HG03469 (cell line): ENCODE data around the gene UROC1.

ENCODE experiments used
- ATAC-seq: cut with Tn5 transposase; IDR thresholded peaks from one replicate; pipeline ENCODE4 v1.9.1; 2021; ENCODE audit warnings: mild to moderate bottlenecking, moderate library complexity, moderate number of reproducible peaks; ENCODE audit not compliant: unreplicated experiment

The UROC1 gene

GRCh38 chr3:126446301-126446700 is 71.3 kb downstream of the UROC1 start:
- ATAC-seq: no peak

GRCh38 chr3:126445506-126445905 is 72.1 kb downstream of the UROC1 start:
- ATAC-seq: no peak

- no peak for ATAC-seq
These were observed 74.7 kb downstream of the UROC1 start for GRCh38 chr3:126442856-126443242.

GRCh38 chr3:126442094-126442855 is 75.3 kb downstream of the UROC1 start:
- ATAC-seq: no peak

- no peak for ATAC-seq
These were observed 76.2 kb downstream of the UROC1 start for GRCh38 chr3:126441256-126441880.

GRCh38 chr3:126440709-126440995 is 76.9 kb downstream of the UROC1 start:
- ATAC-seq: no peak

- ATAC-seq: no peak
These were observed 77.4 kb downstream of the UROC1 start for GRCh38 chr3:126439968-126440708.

GRCh38 chr3:126439346-126439967 is 78.1 kb downstream of the UROC1 start:
- ATAC-seq: no peak

GRCh38 chr3:126438746-126439145 is 78.8 kb downstream of the UROC1 start:
- ATAC-seq: no peak

- ATAC-seq: no peak
These were observed 79.4 kb downstream of the UROC1 start for GRCh38 chr3:126438186-126438585.

- ATAC-seq: no peak
These were observed 80.5 kb downstream of the UROC1 start for GRCh38 chr3:126436826-126437717.

GRCh38 chr3:126435456-126436315 is 81.9 kb downstream of the UROC1 start:
- ATAC-seq: no peak

- ATAC-seq: no peak
These were observed 82.6 kb downstream of the UROC1 start for GRCh38 chr3:126434931-126435411.

GRCh38 chr3:126434264-126434590 is 83.3 kb downstream of the UROC1 start:
- ATAC-seq: no peak

GRCh38 chr3:126433496-126434263 is 83.9 kb downstream of the UROC1 start:
- ATAC-seq: no peak

GRCh38 chr3:126433105-126433430 is 84.5 kb downstream of the UROC1 start:
- ATAC-seq: no peak

- ATAC-seq: no peak
These were observed 85.0 kb downstream of the UROC1 start for GRCh38 chr3:126432361-126433104.
